Choroid plexus epithelial cell (primary cell): ENCODE results near the gene UNC5C.

Experiments used
- DNase-seq: peaks from one replicate; pipeline ENCODE4 v3.0.0-alpha.2; 2010; ENCODE audit warnings: low read depth
- H3K4me3 ChIP-seq: 2 replicates; pipeline ENCODE4 v1.5.1; 2011; ENCODE audit warnings: low read depth, mild to moderate bottlenecking, control low read depth, low read length, moderate library complexity
- TF ChIP-seq, protein P1 (sequence below): conservative IDR thresholded peaks from 2 replicates; pipeline ENCODE4 v1.5.1; 2011; ENCODE audit warnings: low read depth, mild to moderate bottlenecking, control low read depth, inconsistent platforms, low read length, moderate library complexity

UNC5C gene

GRCh38 chr4:95158045-95158444, 390.7 kb downstream of the UNC5C start:
- no peak for DNase-seq
- no peak overlapping the region for H3K4me3 ChIP-seq
- TF ChIP-seq, protein P1, sequence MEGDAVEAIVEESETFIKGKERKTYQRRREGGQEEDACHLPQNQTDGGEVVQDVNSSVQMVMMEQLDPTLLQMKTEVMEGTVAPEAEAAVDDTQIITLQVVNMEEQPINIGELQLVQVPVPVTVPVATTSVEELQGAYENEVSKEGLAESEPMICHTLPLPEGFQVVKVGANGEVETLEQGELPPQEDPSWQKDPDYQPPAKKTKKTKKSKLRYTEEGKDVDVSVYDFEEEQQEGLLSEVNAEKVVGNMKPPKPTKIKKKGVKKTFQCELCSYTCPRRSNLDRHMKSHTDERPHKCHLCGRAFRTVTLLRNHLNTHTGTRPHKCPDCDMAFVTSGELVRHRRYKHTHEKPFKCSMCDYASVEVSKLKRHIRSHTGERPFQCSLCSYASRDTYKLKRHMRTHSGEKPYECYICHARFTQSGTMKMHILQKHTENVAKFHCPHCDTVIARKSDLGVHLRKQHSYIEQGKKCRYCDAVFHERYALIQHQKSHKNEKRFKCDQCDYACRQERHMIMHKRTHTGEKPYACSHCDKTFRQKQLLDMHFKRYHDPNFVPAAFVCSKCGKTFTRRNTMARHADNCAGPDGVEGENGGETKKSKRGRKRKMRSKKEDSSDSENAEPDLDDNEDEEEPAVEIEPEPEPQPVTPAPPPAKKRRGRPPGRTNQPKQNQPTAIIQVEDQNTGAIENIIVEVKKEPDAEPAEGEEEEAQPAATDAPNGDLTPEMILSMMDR, result no peak

DNA sequence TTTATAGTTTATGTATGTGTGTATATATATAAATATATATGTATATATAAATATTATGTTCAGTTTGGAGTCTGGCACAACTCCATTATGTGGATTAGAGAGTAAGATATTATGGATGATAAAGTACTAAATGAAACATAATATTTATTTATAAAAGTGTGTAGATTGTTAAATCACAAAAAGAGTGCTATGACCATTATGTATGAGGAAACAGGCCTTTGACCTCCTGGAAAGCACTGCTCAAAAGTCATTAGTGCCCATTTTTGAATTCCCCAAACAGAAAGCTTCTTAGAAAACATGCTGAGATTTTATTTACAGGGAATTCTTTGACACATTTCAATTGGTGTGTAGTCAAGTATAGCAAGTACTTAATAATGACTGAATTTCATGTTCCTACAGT, 391.2 kb downstream of the UNC5C start:
- no peak overlapping the region for H3K4me3 ChIP-seq
- no peak for DNase-seq
- TF ChIP-seq, protein P1, result no peak

- DNase-seq, result no peak
- no peak overlapping the region for H3K4me3 ChIP-seq
- TF ChIP-seq, protein P1, result no peak
Observed at GRCh38 chr4:95156452-95156765, 392.4 kb downstream of the UNC5C start.

- H3K4me3 ChIP-seq, result no peak overlapping the region
- TF ChIP-seq, protein P1, result peak; percentile 65
- peak; percentile 74 for DNase-seq
Observed at GRCh38 chr4:95155759-95156451, 392.9 kb downstream of the UNC5C start.

GRCh38 chr4:95153182-95153581, 395.6 kb downstream of the UNC5C start:
- no peak overlapping the region for H3K4me3 ChIP-seq
- TF ChIP-seq, protein P1, result no peak
- DNase-seq, result peak; percentile 46

DNA sequence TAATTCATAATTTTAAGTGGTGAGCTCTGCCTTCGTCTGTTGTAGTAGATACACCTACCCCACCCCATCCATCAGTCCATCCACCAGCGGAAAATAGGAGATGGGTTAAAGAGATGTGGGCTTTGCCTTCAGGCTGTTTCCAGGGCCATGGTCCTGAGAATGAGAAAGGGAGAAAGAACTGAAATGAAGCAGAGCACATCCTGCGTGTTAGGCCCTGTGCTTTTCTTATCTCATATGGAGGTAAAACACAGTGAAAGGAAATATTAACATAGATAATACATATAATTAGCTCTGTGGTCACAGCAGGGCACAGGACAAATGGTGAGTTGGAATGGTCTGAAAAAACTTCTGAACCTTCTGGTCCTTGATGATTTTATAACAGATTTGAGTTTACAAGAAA, 397.5 kb downstream of the UNC5C start:
- DNase-seq, result no peak
- no peak overlapping the region for H3K4me3 ChIP-seq
- TF ChIP-seq, protein P1, result no peak

DNA sequence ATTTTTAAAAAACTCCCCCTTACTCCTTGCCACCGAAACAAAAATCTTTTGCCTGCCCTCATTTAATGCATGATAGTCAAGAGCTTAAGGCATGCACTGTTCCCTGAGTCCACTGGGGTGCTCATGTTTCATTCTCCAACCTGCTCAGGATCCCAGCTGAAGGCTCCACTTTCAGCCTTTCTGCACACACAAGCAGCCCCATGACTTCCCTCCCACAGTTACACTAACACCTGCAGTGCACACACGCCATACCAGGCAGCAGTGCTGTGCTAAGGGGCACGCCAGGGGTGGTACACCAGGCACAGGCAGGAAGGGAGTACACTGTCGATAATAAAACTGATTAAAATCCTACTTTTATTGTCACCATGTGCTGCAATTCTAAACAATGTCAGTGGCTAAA, 405.8 kb downstream of the UNC5C start:
- no peak overlapping the region for H3K4me3 ChIP-seq
- peak; percentile 39 for DNase-seq
- TF ChIP-seq, protein P1, result peak; percentile 30
